H9 (cell line): ENCODE measurements around the gene IQSEC2. TPM values are rescaled to one million over a fixed set of nuclear protein-coding genes. Genes with fewer than 3 reads are reported as not detected.

Experiments
- DNase-seq: peaks from one replicate; pipeline ENCODE4 v3.0.0-alpha.2; 2017
- H2AFZ ChIP-seq: one replicate; pipeline ENCODE4 v1.6.1; 2013; ENCODE audit warnings: mild to moderate bottlenecking, low read length, control low read depth, moderate library complexity
- H2AK5ac ChIP-seq: 2 replicates; pipeline ENCODE4 v1.6.1; 2013; ENCODE audit warnings: low read length, control low read depth, mixed read lengths; ENCODE audit not compliant: insufficient read length
- H2BK120ac ChIP-seq: one replicate; pipeline ENCODE4 v1.6.1; 2013; ENCODE audit warnings: low read depth, mild to moderate bottlenecking, low read length, control low read depth, inconsistent platforms; ENCODE audit not compliant: poor library complexity, severe bottlenecking
- H2BK12ac ChIP-seq: 2 replicates; pipeline ENCODE4 v1.6.1; 2013; ENCODE audit warnings: low read length, control low read depth, mixed read lengths, low read depth; ENCODE audit not compliant: insufficient read length
- H2BK15ac ChIP-seq: 2 replicates; pipeline ENCODE4 v1.6.1; 2013; ENCODE audit warnings: low read depth, low read length, control low read depth
- H2BK20ac ChIP-seq: one replicate; pipeline ENCODE4 v1.6.1; 2013; ENCODE audit warnings: low read depth, mild to moderate bottlenecking, low read length, control low read depth, inconsistent platforms; ENCODE audit not compliant: poor library complexity, severe bottlenecking
- H2BK5ac ChIP-seq: 2 replicates; pipeline ENCODE4 v1.6.1; 2013; ENCODE audit warnings: low read length, control low read depth, mixed read lengths; ENCODE audit not compliant: insufficient read length
- H3K14ac ChIP-seq: 2 replicates; pipeline ENCODE4 v1.6.1; 2013; ENCODE audit warnings: low read length, control low read depth; ENCODE audit not compliant: insufficient read depth
- H3K18ac ChIP-seq: 2 replicates; pipeline ENCODE4 v1.6.1; 2013; ENCODE audit warnings: low read depth, mild to moderate bottlenecking, mixed read lengths, low read length, control low read depth; ENCODE audit not compliant: insufficient read length
- H3K23ac ChIP-seq: 2 replicates; pipeline ENCODE4 v1.6.1; 2013; ENCODE audit warnings: low read length, control low read depth, mixed read lengths, low read depth; ENCODE audit not compliant: insufficient read length
- H3K23me2 ChIP-seq: 2 replicates; pipeline ENCODE4 v1.6.1; 2013; ENCODE audit warnings: low read depth, mild to moderate bottlenecking, mixed read lengths, low read length, control low read depth; ENCODE audit not compliant: insufficient read length, poor library complexity, severe bottlenecking
- H3K27ac ChIP-seq: 2 replicates; pipeline ENCODE4 v1.5.1; 2013; ENCODE audit warnings: low read length, control low read depth, mixed read lengths, low read depth; ENCODE audit not compliant: insufficient read length
- H3K27me3 ChIP-seq: 2 replicates; pipeline ENCODE4 v1.6.1; 2013; ENCODE audit warnings: low read length, control low read depth, inconsistent platforms; ENCODE audit not compliant: insufficient read depth
- H3K4ac ChIP-seq: 2 replicates; pipeline ENCODE4 v1.6.1; 2013; ENCODE audit warnings: low read depth, mild to moderate bottlenecking, control low read depth, inconsistent platforms, low read length, moderate library complexity
- H3K4me1 ChIP-seq: 2 replicates; pipeline ENCODE4 v1.6.1; 2013; ENCODE audit warnings: low read length, control low read depth, inconsistent platforms; ENCODE audit not compliant: insufficient read depth
- H3K4me2 ChIP-seq: 2 replicates; pipeline ENCODE4 v1.6.1; 2013; ENCODE audit warnings: low read length, control low read depth, mixed read lengths; ENCODE audit not compliant: insufficient read length, insufficient read depth
- H3K56ac ChIP-seq: 2 replicates; pipeline ENCODE4 v1.6.1; 2013; ENCODE audit warnings: low read depth, mild to moderate bottlenecking, mixed read lengths, low read length, control low read depth; ENCODE audit not compliant: insufficient read length
- H3K79me1 ChIP-seq: 2 replicates; pipeline ENCODE4 v1.6.1; 2013; ENCODE audit warnings: low read depth, mild to moderate bottlenecking, moderate library complexity, low read length, control low read depth, inconsistent platforms; ENCODE audit not compliant: insufficient read depth, poor library complexity, severe bottlenecking
- H3K79me2 ChIP-seq: 2 replicates; pipeline ENCODE4 v1.6.1; 2013; ENCODE audit warnings: low read length, control low read depth, inconsistent platforms; ENCODE audit not compliant: insufficient read depth
- H3K9ac ChIP-seq: 2 replicates; pipeline ENCODE4 v1.6.1; 2013; ENCODE audit warnings: low read length, control low read depth, mixed read lengths; ENCODE audit not compliant: insufficient read length; ENCODE audit errors: extremely low read depth
- H3K9me3 ChIP-seq: one replicate; pipeline ENCODE4 v1.6.1; 2013; ENCODE audit warnings: low read depth, low read length, inconsistent platforms; ENCODE audit not compliant: control insufficient read depth
- H3T11ph ChIP-seq: one replicate; pipeline ENCODE4 v1.6.1; 2013; ENCODE audit warnings: mild to moderate bottlenecking, low read length, control low read depth, inconsistent platforms
- H4K20me1 ChIP-seq: one replicate; pipeline ENCODE4 v1.6.1; 2013; ENCODE audit not compliant: control insufficient read depth, insufficient read length, insufficient read depth
- H4K5ac ChIP-seq: 2 replicates; pipeline ENCODE4 v1.6.1; 2013; ENCODE audit warnings: low read depth, mild to moderate bottlenecking, mixed read lengths, low read length, control low read depth; ENCODE audit not compliant: insufficient read length
- H4K8ac ChIP-seq: replicated peaks from 2 replicates; pipeline ENCODE4 v1.6.1; 2013; ENCODE audit warnings: low read length, control low read depth, mixed read lengths, low read depth; ENCODE audit not compliant: insufficient read length
- H4K91ac ChIP-seq: 2 replicates; pipeline ENCODE4 v1.6.1; 2013; ENCODE audit warnings: low read depth, mild to moderate bottlenecking, moderate library complexity, mixed read lengths, low read length, control low read depth; ENCODE audit not compliant: insufficient read length
- H3K27ac Mint-ChIP-seq, 3 experiments: 2 replicates in 2 of 3; 3 replicates in 1 of 3; pipeline ENCODE4 v1.8.0; 2020 to 2021; ENCODE audit warnings: mixed read lengths in 3 of 3, mild to moderate bottlenecking in 1 of 3, moderate library complexity in 1 of 3
- H3K27me3 Mint-ChIP-seq: 2 replicates; pipeline ENCODE4 v1.8.0; 2021; ENCODE audit warnings: low read depth, mild to moderate bottlenecking, moderate library complexity, mixed read lengths
- H3K36me3 Mint-ChIP-seq, 3 experiments: 2 replicates in 2 of 3; 3 replicates in 1 of 3; pipeline ENCODE4 v1.8.0; 2020 to 2021; ENCODE audit warnings: low read depth in 3 of 3, mixed read lengths in 3 of 3; ENCODE audit not compliant: insufficient read depth in 1 of 3
- H3K4me1 Mint-ChIP-seq, 2 experiments: 2 replicates each; pipeline ENCODE4 v1.8.0; 2020; ENCODE audit warnings: mixed read lengths in 2 of 2
- H3K4me3 Mint-ChIP-seq, 2 experiments: 2 replicates in 1 of 2; 3 replicates in 1 of 2; pipeline ENCODE4 v1.8.0; 2020 to 2021; ENCODE audit warnings: mild to moderate bottlenecking in 2 of 2, mixed read lengths in 2 of 2, moderate library complexity in 1 of 2
- H3K9me3 Mint-ChIP-seq, 2 experiments: 2 replicates in 1 of 2; 3 replicates in 1 of 2; pipeline ENCODE4 v1.8.0; 2020; ENCODE audit warnings: mild to moderate bottlenecking in 2 of 2, mixed read lengths in 2 of 2, moderate library complexity in 1 of 2
- WGBS: extraction: QIAGEN DNeasy Blood & Tissue Kit; methylation state at CpG from one replicate; pipeline ENCODE4 v1.1.7; 2013; ENCODE audit warnings: missing lambda C conversion rate, low lambda C conversion rate, mixed read lengths; ENCODE audit not compliant: insufficient read length; ENCODE audit errors: extremely low coverage; 5-methylcytosine and 5-hydroxymethylcytosine counted together
- total RNA-seq: library from RNA; stranded (reverse); gene quantifications from 2 replicates; pipeline ENCODE4 v1.2.1, GENCODE V29; 2021
- TF ChIP-seq, protein P1 (sequence below): fragments of 200-600 bp; sonication (generic); conservative IDR thresholded peaks from 3 replicates; pipeline ENCODE4 v1.8.0; 2021; ENCODE audit warnings: antibody characterized with exemption, mild to moderate bottlenecking

The IQSEC2 gene
- total RNA-seq, 1 experiment from 2014 or later = 7.0 TPM

DNA sequence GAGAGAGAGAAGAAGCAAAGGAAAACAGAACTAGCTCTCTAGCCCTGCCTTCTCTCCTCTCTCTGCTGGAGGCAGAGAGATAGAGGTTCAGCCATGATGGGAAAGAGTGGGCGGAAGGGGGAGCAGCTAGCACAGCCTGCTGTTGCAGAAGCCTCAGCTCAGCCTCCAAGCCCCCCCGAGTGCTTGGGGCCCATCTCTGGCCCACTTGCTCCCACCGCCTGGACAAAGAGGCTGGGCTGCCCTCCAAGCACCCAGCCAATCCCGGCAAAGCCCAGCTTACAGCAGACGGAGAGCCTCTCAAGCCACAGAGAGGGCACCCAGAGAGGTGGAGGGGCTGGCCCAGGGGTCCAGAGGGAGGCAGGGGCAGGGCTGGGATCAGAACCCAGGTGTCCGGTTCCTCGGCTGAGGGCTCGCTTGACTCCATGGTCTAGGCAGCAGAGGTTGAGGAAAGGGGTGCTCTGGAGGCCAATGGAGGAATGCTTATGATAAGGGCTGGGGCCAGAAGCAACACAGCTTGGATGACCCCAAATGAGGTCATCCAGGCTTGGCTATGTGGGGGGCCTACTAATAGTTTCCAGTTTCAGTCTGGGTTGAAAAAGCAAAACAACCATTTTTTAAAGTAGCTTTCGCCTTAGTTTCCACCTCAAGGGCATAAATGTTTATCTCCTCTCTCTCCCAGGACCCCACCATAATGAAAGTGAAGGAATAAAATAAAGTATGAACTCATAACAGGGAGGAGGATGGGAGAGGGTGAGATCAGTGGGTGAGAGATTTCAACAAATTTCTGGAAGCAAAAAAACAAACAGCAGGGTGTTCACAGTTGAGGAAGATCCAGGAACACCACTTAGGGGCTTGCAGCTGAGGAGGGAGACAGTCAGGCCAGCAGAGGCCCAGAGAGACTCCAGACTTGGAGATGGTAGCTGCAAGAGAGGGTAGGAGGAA is 24.9 kb upstream of the IQSEC2 start:
- no peak overlapping the region for H3T11ph ChIP-seq
- no peak overlapping the region for H4K91ac ChIP-seq
- no peak for DNase-seq
- H3K4ac ChIP-seq = no peak overlapping the region
- no peak overlapping the region; a peak in 1 of 7 replicates for H3K27ac Mint-ChIP-seq
- peaks cover 0 to 6% of the 10 kb centered on the region in 2 experiments; a peak in 1 of 4 replicates for H3K4me1 Mint-ChIP-seq
- H3K4me2 ChIP-seq = no peak overlapping the region
- no peak overlapping the region for H2BK15ac ChIP-seq
- TF ChIP-seq, protein P1, sequence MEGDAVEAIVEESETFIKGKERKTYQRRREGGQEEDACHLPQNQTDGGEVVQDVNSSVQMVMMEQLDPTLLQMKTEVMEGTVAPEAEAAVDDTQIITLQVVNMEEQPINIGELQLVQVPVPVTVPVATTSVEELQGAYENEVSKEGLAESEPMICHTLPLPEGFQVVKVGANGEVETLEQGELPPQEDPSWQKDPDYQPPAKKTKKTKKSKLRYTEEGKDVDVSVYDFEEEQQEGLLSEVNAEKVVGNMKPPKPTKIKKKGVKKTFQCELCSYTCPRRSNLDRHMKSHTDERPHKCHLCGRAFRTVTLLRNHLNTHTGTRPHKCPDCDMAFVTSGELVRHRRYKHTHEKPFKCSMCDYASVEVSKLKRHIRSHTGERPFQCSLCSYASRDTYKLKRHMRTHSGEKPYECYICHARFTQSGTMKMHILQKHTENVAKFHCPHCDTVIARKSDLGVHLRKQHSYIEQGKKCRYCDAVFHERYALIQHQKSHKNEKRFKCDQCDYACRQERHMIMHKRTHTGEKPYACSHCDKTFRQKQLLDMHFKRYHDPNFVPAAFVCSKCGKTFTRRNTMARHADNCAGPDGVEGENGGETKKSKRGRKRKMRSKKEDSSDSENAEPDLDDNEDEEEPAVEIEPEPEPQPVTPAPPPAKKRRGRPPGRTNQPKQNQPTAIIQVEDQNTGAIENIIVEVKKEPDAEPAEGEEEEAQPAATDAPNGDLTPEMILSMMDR = no peak
- H3K14ac ChIP-seq = no peak overlapping the region
- no peaks in the 10 kb centered on the region for H4K20me1 ChIP-seq
- peaks cover 0 to 14% (median 2%) of the 10 kb centered on the region in 3 experiments; a peak in 5 of 7 replicates for H3K36me3 Mint-ChIP-seq
- H4K8ac ChIP-seq = no peak overlapping the region
- H3K23me2 ChIP-seq = no peaks in the 10 kb centered on the region
- H3K27me3 Mint-ChIP-seq = peaks cover 2% of the 10 kb centered on the region; the same call in 1 of the 2 replicates
- H3K4me3 Mint-ChIP-seq = no peak overlapping the region; a peak in 1 of 5 replicates
- H2AFZ ChIP-seq = no peak overlapping the region
- no CpG with 5 or more reads among the region's 9 CpGs for WGBS
- no peak overlapping the region for H3K18ac ChIP-seq
- no peak overlapping the region for H2BK12ac ChIP-seq
- no peaks in the 10 kb centered on the region for H3K79me1 ChIP-seq
- no peak overlapping the region for H3K27ac ChIP-seq
- no peaks in the 10 kb centered on the region for H3K27me3 ChIP-seq
- no peaks in the 10 kb centered on the region for H3K4me1 ChIP-seq
- no peak overlapping the region for H2AK5ac ChIP-seq
- H2BK20ac ChIP-seq = no peak overlapping the region
- H3K79me2 ChIP-seq = peaks cover 7% of the 10 kb centered on the region; the same call in 1 of the 2 replicates
- no peak overlapping the region for H2BK5ac ChIP-seq
- peaks cover 23% of the 10 kb centered on the region for H3K9me3 ChIP-seq
- peaks cover 65 to 71% of the 10 kb centered on the region in 2 experiments for H3K9me3 Mint-ChIP-seq
- H4K5ac ChIP-seq = no peak overlapping the region
- no peak overlapping the region for H3K23ac ChIP-seq
- no peak overlapping the region for H3K56ac ChIP-seq
- H2BK120ac ChIP-seq = no peak overlapping the region
- H3K9ac ChIP-seq = no peak overlapping the region
